H1 (cell line): ENCODE measurements around the gene GLG1. TPM values are rescaled to one million over a fixed set of nuclear protein-coding genes. Genes with fewer than 3 reads are reported as not detected.

ENCODE experiments used
- CTCF ChIA-PET: fragments of 300-600 bp; sonication (Branson Sonifier 250); formaldehyde crosslinking; loops from one replicate; lab custom pipeline; 2021; ENCODE audit not compliant: partially characterized antibody; lab: Charles Lee
- POLR2A ChIA-PET: fragments of 300-600 bp; sonication (Branson Sonifier 250); formaldehyde crosslinking; loops from one replicate; lab custom pipeline; 2021; ENCODE audit warnings: inconsistent platforms; ENCODE audit not compliant: partially characterized antibody; lab: Charles Lee
- DNase-seq, 2 experiments: peaks; one replicate each; pipeline versions ENCODE4 v3.0.0 to v3.0.0-alpha.2; 2010 to 2022; ENCODE audit warnings: low spot score in 2 of 2, low read depth in 1 of 2, mixed read lengths in 1 of 2
- FAIRE-seq: peaks from 2 replicates; lab custom pipeline; 2011; peaks lifted over from hg19 to GRCh38; lab: Jason Lieb, UNC
- H2AFZ ChIP-seq: 2 replicates; pipeline ENCODE4 v1.8.1; 2012; ENCODE audit warnings: low read length, inconsistent platforms
- H2AK5ac ChIP-seq: 2 replicates; pipeline ENCODE4 v1.6.1; 2013; ENCODE audit warnings: low read depth, low read length
- H2BK120ac ChIP-seq: replicated peaks from 2 replicates; pipeline ENCODE3; 2013; ENCODE audit warnings: low read depth, low read length, inconsistent platforms
- H2BK12ac ChIP-seq: 2 replicates; pipeline ENCODE4 v1.6.1; 2013; ENCODE audit warnings: low read depth, low read length
- H2BK15ac ChIP-seq: 2 replicates; pipeline ENCODE4 v1.6.1; 2013; ENCODE audit warnings: low read length
- H2BK20ac ChIP-seq: 2 replicates; pipeline ENCODE4 v1.6.1; 2013; ENCODE audit warnings: low read length
- H2BK5ac ChIP-seq: 2 replicates; pipeline ENCODE4 v1.6.1; 2013; ENCODE audit warnings: low read depth, low read length
- H3K14ac ChIP-seq: 2 replicates; pipeline ENCODE4 v1.6.1; 2013; ENCODE audit warnings: inconsistent platforms; ENCODE audit not compliant: insufficient read length
- H3K18ac ChIP-seq: 2 replicates; pipeline ENCODE4 v1.6.1; 2013; ENCODE audit warnings: low read length; ENCODE audit errors: extremely low read depth
- H3K23ac ChIP-seq: 2 replicates; pipeline ENCODE4 v1.6.1; 2013; ENCODE audit warnings: inconsistent platforms; ENCODE audit not compliant: insufficient read length
- H3K23me2 ChIP-seq: 2 replicates; pipeline ENCODE4 v1.6.1; 2013; ENCODE audit warnings: low read depth, low read length
- H3K27ac ChIP-seq: 2 replicates; pipeline ENCODE4 v1.6.1; 2011; ENCODE audit warnings: low read depth, low read length, inconsistent platforms
- H3K27me3 ChIP-seq, 4 experiments: replicated peaks in 1 of 4; 1 replicate in 1 of 4; 2 replicates in 3 of 4; pipeline versions ENCODE4 v1.6.1 to v1.8.1; 2011 to 2013; ENCODE audit warnings: low read length in 3 of 4, mild to moderate bottlenecking in 3 of 4, inconsistent platforms in 2 of 4, mixed read lengths in 2 of 4, moderate library complexity in 1 of 4; ENCODE audit not compliant: control insufficient read depth in 3 of 4, insufficient read depth in 3 of 4; ENCODE audit errors: extremely low read depth in 1 of 4
- H3K36me3 ChIP-seq, 4 experiments: 2 replicates each; pipeline versions ENCODE4 v1.6.1 to v1.8.1; 2011 to 2013; ENCODE audit warnings: mild to moderate bottlenecking in 4 of 4, low read length in 3 of 4, moderate library complexity in 2 of 4, control low read depth in 1 of 4, inconsistent platforms in 1 of 4; ENCODE audit not compliant: insufficient read depth in 4 of 4, control insufficient read depth in 2 of 4
- H3K4ac ChIP-seq: replicated peaks from 2 replicates; pipeline ENCODE3; 2013; ENCODE audit warnings: low read length, low read depth, mixed read lengths, inconsistent platforms; ENCODE audit not compliant: insufficient read length
- H3K4me1 ChIP-seq, 4 experiments: replicated peaks in 1 of 4; 1 replicate in 1 of 4; 2 replicates in 3 of 4; pipeline versions ENCODE4 v1.6.1 to v1.8.1; 2011 to 2013; ENCODE audit warnings: low read length in 3 of 4, inconsistent platforms in 2 of 4, mixed read lengths in 1 of 4; ENCODE audit not compliant: insufficient read depth in 4 of 4, control insufficient read depth in 3 of 4
- H3K4me2 ChIP-seq, 2 experiments: 2 replicates each; pipeline versions ENCODE4 v1.6.1 to v1.8.1; 2011 to 2013; ENCODE audit warnings: low read depth in 2 of 2, low read length in 2 of 2, control low read depth in 1 of 2, inconsistent platforms in 1 of 2, mild to moderate bottlenecking in 1 of 2; ENCODE audit not compliant: insufficient read depth in 1 of 2
- H3K4me3 ChIP-seq, 4 experiments: fragments of 200-600, 300-600 bp in 1 of 4; sonication (generic), shearing (Covaris generic), sonication (Bioruptor Twin) in 1 of 4; 2 replicates each; pipeline versions ENCODE4 v1.5.1 to v1.8.1; 2011 to 2016; ENCODE audit warnings: low read length in 4 of 4, low read depth in 3 of 4, control low read depth in 2 of 4, inconsistent platforms in 2 of 4, mild to moderate bottlenecking in 2 of 4, mixed read lengths in 1 of 4, moderate library complexity in 1 of 4; ENCODE audit not compliant: insufficient read depth in 2 of 4; ENCODE audit errors: extremely low read depth in 1 of 4
- H3K56ac ChIP-seq: replicated peaks from 2 replicates; pipeline ENCODE3; 2013; ENCODE audit warnings: low read depth, mild to moderate bottlenecking, mixed read lengths, low read length, inconsistent platforms; ENCODE audit not compliant: insufficient read length
- H3K79me1 ChIP-seq: 2 replicates; pipeline ENCODE4 v1.6.1; 2013; ENCODE audit warnings: low read depth, low read length, control low read depth
- H3K79me2 ChIP-seq, 2 experiments: 2 replicates each; pipeline versions ENCODE4 v1.6.1 to v1.8.1; 2012 to 2013; ENCODE audit warnings: low read length in 2 of 2, mild to moderate bottlenecking in 2 of 2, inconsistent platforms in 1 of 2; ENCODE audit not compliant: insufficient read depth in 2 of 2, control insufficient read depth in 1 of 2
- H3K9ac ChIP-seq, 4 experiments: replicated peaks in 1 of 4; 1 replicate in 1 of 4; 2 replicates in 3 of 4; pipeline versions ENCODE4 v1.6.1 to v1.8.1; 2011 to 2013; ENCODE audit warnings: low read depth in 3 of 4, low read length in 3 of 4, control low read depth in 2 of 4, mild to moderate bottlenecking in 2 of 4, moderate library complexity in 2 of 4, inconsistent platforms in 1 of 4; ENCODE audit errors: extremely low read depth in 1 of 4
- H3K9me3 ChIP-seq, 2 experiments: 2 replicates each; pipeline versions ENCODE4 v1.6.1 to v1.8.1; 2012 to 2013; ENCODE audit warnings: mild to moderate bottlenecking in 2 of 2, moderate library complexity in 2 of 2, control low read depth in 1 of 2, inconsistent platforms in 1 of 2, low read depth in 1 of 2, low read length in 1 of 2, mixed read lengths in 1 of 2; ENCODE audit not compliant: insufficient read depth in 2 of 2
- H4K20me1 ChIP-seq, 2 experiments: replicated peaks in 1 of 2; 2 replicates each; pipeline versions ENCODE3 to v1.8.1; 2011 to 2013; ENCODE audit warnings: inconsistent platforms in 2 of 2, low read length in 2 of 2, mild to moderate bottlenecking in 1 of 2; ENCODE audit not compliant: insufficient read depth in 2 of 2, control insufficient read depth in 1 of 2
- H4K5ac ChIP-seq: 2 replicates; pipeline ENCODE4 v1.6.1; 2013; ENCODE audit warnings: low read length, low read depth, mixed read lengths, inconsistent platforms; ENCODE audit not compliant: insufficient read length
- H4K8ac ChIP-seq: 2 replicates; pipeline ENCODE4 v1.8.0; 2013; ENCODE audit warnings: mild to moderate bottlenecking, moderate library complexity, low read length, inconsistent platforms; ENCODE audit not compliant: insufficient read depth; ENCODE audit errors: extremely low read depth
- H4K91ac ChIP-seq: replicated peaks from 2 replicates; pipeline ENCODE3; 2013; ENCODE audit warnings: low read length, mixed read lengths, inconsistent platforms; ENCODE audit not compliant: insufficient read length
- CHD2 ChIP-seq: IDR thresholded peaks from 2 replicates; pipeline ENCODE4 v1.6.1; 2012; ENCODE audit warnings: low read length, improper control_type of control experiment
- CTBP2 ChIP-seq: IDR thresholded peaks from 2 replicates; pipeline ENCODE4 v1.7.0; 2011; ENCODE audit warnings: borderline replicate concordance, mild to moderate bottlenecking, moderate library complexity, mixed read lengths, low read length; ENCODE audit not compliant: insufficient read depth, insufficient read length
- EGR1 ChIP-seq: IDR thresholded peaks from 2 replicates; pipeline ENCODE4 v1.6.1; 2011; ENCODE audit warnings: low read depth, low read length, borderline replicate concordance
- FOSL1 ChIP-seq: IDR thresholded peaks from 2 replicates; pipeline ENCODE4 v1.6.1; 2011; ENCODE audit warnings: mild to moderate bottlenecking, low read depth, low read length, moderate library complexity; ENCODE audit not compliant: insufficient read depth
- KDM1A ChIP-seq: fragments of 200-600, 300-600 bp; sonication (generic); IDR thresholded peaks from 2 replicates; pipeline ENCODE4 v1.7.1; 2016; ENCODE audit warnings: mild to moderate bottlenecking, low read length, borderline replicate concordance
- KDM4A ChIP-seq: IDR thresholded peaks from one replicate; pipeline ENCODE4 v1.7.1; 2012; ENCODE audit warnings: low read depth, mild to moderate bottlenecking, moderate library complexity, low read length, inconsistent platforms; ENCODE audit not compliant: severe bottlenecking
- RAD21 ChIP-seq, 2 experiments: IDR thresholded peaks in 1 of 2; conservative IDR thresholded peaks in 1 of 2; 2 replicates each; pipeline ENCODE4 v1.6.1; 2011; ENCODE audit warnings: low read depth in 2 of 2, low read length in 2 of 2, improper control_type of control experiment in 1 of 2, inconsistent platforms in 1 of 2, mild to moderate bottlenecking in 1 of 2, moderate library complexity in 1 of 2
- SAP30 ChIP-seq: fragments of 300-600 bp; sonication (generic); IDR thresholded peaks from 2 replicates; pipeline ENCODE4 v1.7.1; 2012; ENCODE audit warnings: low read length, moderate library complexity, mild to moderate bottlenecking, inconsistent platforms; ENCODE audit not compliant: insufficient read depth, insufficient replicate concordance
- SIN3A ChIP-seq, 2 experiments: IDR thresholded peaks in 1 of 2; conservative IDR thresholded peaks in 1 of 2; 2 replicates each; pipeline ENCODE4 v1.6.1; 2011 to 2012; ENCODE audit warnings: low read length in 2 of 2, improper control_type of control experiment in 1 of 2, low read depth in 1 of 2, mild to moderate bottlenecking in 1 of 2
- TBP ChIP-seq: IDR thresholded peaks from 2 replicates; pipeline ENCODE4 v1.6.1; 2011; ENCODE audit warnings: low read depth, low read length, improper control_type of control experiment
- YY1 ChIP-seq: IDR thresholded peaks from 2 replicates; pipeline ENCODE4 v1.6.1; 2011; ENCODE audit warnings: low read depth, mild to moderate bottlenecking, low read length
- WGBS, 2 experiments: shearing (Covaris generic) in 1 of 2; methylation state at CpG; one replicate each; pipeline versions ENCODE4 v1.1.6 to v1.1.7; 2013 to 2015; ENCODE audit warnings: low lambda C conversion rate in 2 of 2, mixed read lengths in 2 of 2, inconsistent platforms in 1 of 2, low coverage in 1 of 2, missing lambda C conversion rate in 1 of 2; ENCODE audit not compliant: insufficient replicate concordance in 2 of 2, insufficient coverage in 1 of 2, insufficient read length in 1 of 2; ENCODE audit errors: extremely low coverage in 1 of 2, missing lambda C conversion rate in 1 of 2; 5-methylcytosine and 5-hydroxymethylcytosine counted together
- polyA plus RNA-seq, 7 experiments: library from polyadenylated mRNA; depleted of rRNA in 3 of 7; stranded (reverse) in 5 of 7; unstranded in 2 of 7; fragments of >200 nt in 5 of 7; fragments of 200-250 nt in 2 of 7; gene quantifications; 1 replicate in 5 of 7; 2 replicates in 1 of 7; 4 replicates in 1 of 7; pipeline versions ENCODE4 v1.2.1 to v1.2.3, GENCODE V29; 2011 to 2013; ENCODE audit warnings: missing spikeins in 2 of 7, mixed read lengths in 2 of 7
- total RNA-seq: library from RNA; stranded (reverse); fragmentation: NEBNext Ultra II Directional; extraction: Animal tissue kit (Norgen Biotek cat#: 25700); gene quantifications from 2 replicates; pipeline ENCODE4 v1.2.1, GENCODE V29; 2021

Gene GLG1
- total and polyA plus RNA-seq, 2 of the 8 experiments (the other 6 are each of a cell fraction or from before 2014, with no cell fraction given) = 53.4 to 139 TPM

- no peak overlapping the region for H2BK120ac ChIP-seq
- 93% methylated on average over 12 of the region's 12 CpGs; no CpG with 5 or more reads in 1 of the 2 experiments for WGBS, 2 experiments
- no peak overlapping the region for H3K4me3 ChIP-seq
- no peak overlapping the region for H2BK20ac ChIP-seq
- no peak overlapping the region for H3K14ac ChIP-seq
- no peaks in the 10 kb centered on the region for H4K20me1 ChIP-seq
- no peak overlapping the region for H4K8ac ChIP-seq
- H3K9me3 ChIP-seq = no peaks in the 10 kb centered on the region
- no peak overlapping the region for H3K4ac ChIP-seq
- CTCF ChIA-PET = no interaction called here
- H3K18ac ChIP-seq = no peak overlapping the region
- H2AK5ac ChIP-seq = no peak overlapping the region
- H3K23me2 ChIP-seq = no peaks in the 10 kb centered on the region
- no peak overlapping the region for H2BK15ac ChIP-seq
- no peaks in the 10 kb centered on the region for H3K27me3 ChIP-seq
- POLR2A ChIA-PET = no interaction called here
- no peak overlapping the region for H3K4me2 ChIP-seq
- no peak for DNase-seq
- no peaks in the 10 kb centered on the region for H3K79me2 ChIP-seq
- no peak overlapping the region for H3K23ac ChIP-seq
- H2BK5ac ChIP-seq = no peak overlapping the region
- no peak overlapping the region for H2BK12ac ChIP-seq
- no peak overlapping the region for H4K5ac ChIP-seq
- no peak for FAIRE-seq
- H3K79me1 ChIP-seq = no peaks in the 10 kb centered on the region
- no peak overlapping the region for H3K9ac ChIP-seq
- H3K36me3 ChIP-seq = peaks cover 4 to 41% (median 31%) of the 10 kb centered on the region in 4 experiments; a peak in 7 of 8 replicates
- H3K27ac ChIP-seq = no peak overlapping the region
- H4K91ac ChIP-seq = no peak overlapping the region
- H2AFZ ChIP-seq = no peak overlapping the region
- no peaks in the 10 kb centered on the region for H3K4me1 ChIP-seq
- no peak overlapping the region for H3K56ac ChIP-seq
- TF ChIP-seq TBP (no peak), CTBP2 (no peak), SIN3A (conservative IDR thresholded peaks at IDR 0.05 in 1 of 2, IDR thresholded peaks at IDR 0.05 in 1 of 2; ENCODE audit: low read depth in 1 of 2, low read length in 2 of 2) (no peak), CHD2 (no peak), RAD21 (IDR thresholded peaks at IDR 0.05 in 1 of 2, conservative IDR thresholded peaks at IDR 0.05 in 1 of 2; ENCODE audit: low read depth in 2 of 2, low read length in 2 of 2) (no peak), SAP30 (no peak), KDM1A (no peak), FOSL1 (no peak), YY1 (no peak), KDM4A (no peak), EGR1 (no peak)
Measured at GRCh38 chr16:74480150-74481029, 126.5 kb downstream of the GLG1 start.
